WTC11 (cell line): ENCODE results near the gene MAP1S. TPM values are rescaled to one million over a fixed set of nuclear protein-coding genes. Genes with fewer than 3 reads are reported as not detected.
"Not testable (repeated sequence)": the region's sequence is repeated elsewhere in the genome, so short reads cannot be mapped to it uniquely, and the experiment has no call there.

Experiments
- ATAC-seq: fragments of 200-7000 bp; cut with Tn5 transposase; 2 replicates; pipeline ENCODE4 v1.10.0; 2021; ENCODE audit warnings: mild to moderate bottlenecking, moderate library complexity
- CTCF ChIA-PET: fragments of 300-600 bp; sonication (Branson Sonifier 250); formaldehyde crosslinking; loops from one replicate; lab custom pipeline; 2021; ENCODE audit warnings: antibody characterized with exemption; lab: Charles Lee
- POLR2A ChIA-PET: fragments of 350-600 bp; sonication (Branson Sonifier 250); formaldehyde crosslinking; loops from one replicate; lab custom pipeline; 2021; ENCODE audit warnings: antibody characterized with exemption; lab: Charles Lee
- DNase-seq: peaks from one replicate; pipeline ENCODE4 v3.0.0; 2021; ENCODE audit warnings: low spot score
- H3K27ac Mint-ChIP-seq: 2 replicates; pipeline ENCODE4 v1.8.0; 2021; ENCODE audit warnings: mixed read lengths
- H3K27me3 Mint-ChIP-seq: 2 replicates; pipeline ENCODE4 v1.8.0; 2021; ENCODE audit warnings: low read depth, mild to moderate bottlenecking, moderate library complexity, mixed read lengths
- H3K36me3 Mint-ChIP-seq: 2 replicates; pipeline ENCODE4 v1.8.0; 2021; ENCODE audit warnings: mixed read lengths
- H3K4me1 Mint-ChIP-seq: 2 replicates; pipeline ENCODE4 v1.8.0; 2022; ENCODE audit warnings: mixed read lengths
- H3K4me3 Mint-ChIP-seq: 2 replicates; pipeline ENCODE4 v1.8.0; 2021; ENCODE audit warnings: mild to moderate bottlenecking, moderate library complexity, mixed read lengths
- H3K9me3 Mint-ChIP-seq: 2 replicates; pipeline ENCODE4 v1.8.0; 2021; ENCODE audit warnings: mixed read lengths
- CREM ChIP-seq: sonication (generic); formaldehyde crosslinking; IDR thresholded peaks from 2 replicates; pipeline ENCODE4 v1.8.1; 2022; ENCODE audit warnings: mild to moderate bottlenecking, missing genetic modification reagents, moderate library complexity
- CTCF ChIP-seq: fragments of 200-600 bp; IDR thresholded peaks from 2 replicates; pipeline ENCODE4 v1.8.0; 2022; ENCODE audit warnings: antibody characterized with exemption
- ELF4 ChIP-seq: sonication (generic); formaldehyde crosslinking; IDR thresholded peaks from 2 replicates; pipeline ENCODE4 v1.8.1; 2022; ENCODE audit warnings: low read depth, mild to moderate bottlenecking, moderate library complexity, missing genetic modification reagents
- FOXK1 ChIP-seq: sonication (generic); formaldehyde crosslinking; IDR thresholded peaks from 2 replicates; pipeline ENCODE4 v1.8.0; 2022; ENCODE audit warnings: mild to moderate bottlenecking, moderate library complexity, missing genetic modification reagents
- FOXP1 ChIP-seq: sonication (generic); formaldehyde crosslinking; IDR thresholded peaks from 2 replicates; pipeline ENCODE4 v1.8.0; 2022; ENCODE audit warnings: missing genetic modification reagents, mild to moderate bottlenecking, moderate library complexity, borderline replicate concordance
- GABPB1 ChIP-seq: sonication (generic); formaldehyde crosslinking; IDR thresholded peaks from 2 replicates; pipeline ENCODE4 v1.8.1; 2023; ENCODE audit warnings: mild to moderate bottlenecking, missing genetic modification reagents
- GTF2I ChIP-seq: fragments of 250-450 bp; sonication (Bioruptor Pico); conservative IDR thresholded peaks from 2 replicates; pipeline ENCODE4 v1.4.0; 2021; ENCODE audit warnings: mild to moderate bottlenecking
- JAZF1 ChIP-seq: fragments of 250-450 bp; sonication (Bioruptor Pico); IDR thresholded peaks from 2 replicates; pipeline ENCODE4 v1.9.0; 2021; ENCODE audit warnings: moderate library complexity, mild to moderate bottlenecking, inconsistent platforms
- NFE2L1 ChIP-seq: sonication (generic); formaldehyde crosslinking; IDR thresholded peaks from 2 replicates; pipeline ENCODE4 v1.8.1; 2023; ENCODE audit warnings: missing genetic modification reagents
- SMAD4 ChIP-seq: sonication (generic); formaldehyde crosslinking; IDR thresholded peaks from 2 replicates; pipeline ENCODE4 v1.8.0; 2022; ENCODE audit warnings: mild to moderate bottlenecking, missing genetic modification reagents
- SP1 ChIP-seq: sonication (generic); formaldehyde crosslinking; conservative IDR thresholded peaks from 2 replicates; pipeline ENCODE4 v1.8.1; 2022; ENCODE audit warnings: missing genetic modification reagents
- TCF7 ChIP-seq: sonication (generic); formaldehyde crosslinking; IDR thresholded peaks from 2 replicates; pipeline ENCODE4 v1.8.0; 2022; ENCODE audit warnings: mild to moderate bottlenecking, low read depth, missing genetic modification reagents, moderate library complexity
- TP53 ChIP-seq: sonication (generic); formaldehyde crosslinking; IDR thresholded peaks from 2 replicates; pipeline ENCODE4 v1.8.1; 2023; ENCODE audit warnings: mild to moderate bottlenecking, missing genetic modification reagents
- USF2 ChIP-seq: sonication (generic); formaldehyde crosslinking; IDR thresholded peaks from 2 replicates; pipeline ENCODE4 v1.8.1; 2023; ENCODE audit warnings: mild to moderate bottlenecking, missing genetic modification reagents, moderate library complexity
- ZNF121 ChIP-seq: sonication (generic); formaldehyde crosslinking; IDR thresholded peaks from 2 replicates; pipeline ENCODE4 v1.8.0; 2023; ENCODE audit warnings: missing genetic modification reagents
- total RNA-seq: library from RNA; stranded (reverse); gene quantifications from 3 replicates; pipeline ENCODE4 v1.2.3, GENCODE V29; 2021
- TF ChIP-seq, protein P1 (sequence below): sonication (generic); formaldehyde crosslinking; IDR thresholded peaks from 2 replicates; pipeline ENCODE4 v1.8.0; 2022; ENCODE audit warnings: mild to moderate bottlenecking, missing genetic modification reagents
- TF ChIP-seq, protein P2 (sequence below): sonication (generic); formaldehyde crosslinking; IDR thresholded peaks from 2 replicates; pipeline ENCODE4 v1.8.1; 2023; ENCODE audit warnings: mild to moderate bottlenecking, missing genetic modification reagents, moderate library complexity
- TF ChIP-seq, protein P3 (sequence below): sonication (generic); formaldehyde crosslinking; IDR thresholded peaks from 2 replicates; pipeline ENCODE4 v1.8.1; 2023; ENCODE audit warnings: mild to moderate bottlenecking, moderate library complexity, missing genetic modification reagents
- TF ChIP-seq, protein P4 (sequence below): fragments of 250-450 bp; sonication (Bioruptor Pico); IDR thresholded peaks from 2 replicates; pipeline ENCODE4 v1.9.0; 2021; ENCODE audit warnings: moderate library complexity, mild to moderate bottlenecking, inconsistent platforms, borderline replicate concordance

The MAP1S gene
- total RNA-seq, 1 experiment from 2014 or later = 120 TPM

GRCh38 chr19:17775991-17776803, 56.9 kb downstream of the MAP1S start (continued):
- TF ChIP-seq USF2 (CRISPR knock-in tag) (no peak), NFE2L1 (no peak), FOXP1 (CRISPR knock-in tag) (no peak), CTCF (no peak), JAZF1 (CRISPR knock-in tag) (no peak)
- TF ChIP-seq, protein P1, sequence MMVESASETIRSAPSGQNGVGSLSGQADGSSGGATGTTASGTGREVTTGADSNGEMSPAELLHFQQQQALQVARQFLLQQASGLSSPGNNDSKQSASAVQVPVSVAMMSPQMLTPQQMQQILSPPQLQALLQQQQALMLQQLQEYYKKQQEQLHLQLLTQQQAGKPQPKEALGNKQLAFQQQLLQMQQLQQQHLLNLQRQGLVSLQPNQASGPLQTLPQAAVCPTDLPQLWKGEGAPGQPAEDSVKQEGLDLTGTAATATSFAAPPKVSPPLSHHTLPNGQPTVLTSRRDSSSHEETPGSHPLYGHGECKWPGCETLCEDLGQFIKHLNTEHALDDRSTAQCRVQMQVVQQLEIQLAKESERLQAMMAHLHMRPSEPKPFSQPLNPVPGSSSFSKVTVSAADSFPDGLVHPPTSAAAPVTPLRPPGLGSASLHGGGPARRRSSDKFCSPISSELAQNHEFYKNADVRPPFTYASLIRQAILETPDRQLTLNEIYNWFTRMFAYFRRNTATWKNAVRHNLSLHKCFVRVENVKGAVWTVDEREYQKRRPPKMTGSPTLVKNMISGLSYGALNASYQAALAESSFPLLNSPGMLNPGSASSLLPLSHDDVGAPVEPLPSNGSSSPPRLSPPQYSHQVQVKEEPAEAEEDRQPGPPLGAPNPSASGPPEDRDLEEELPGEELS = no peak
- TF ChIP-seq, protein P2, sequence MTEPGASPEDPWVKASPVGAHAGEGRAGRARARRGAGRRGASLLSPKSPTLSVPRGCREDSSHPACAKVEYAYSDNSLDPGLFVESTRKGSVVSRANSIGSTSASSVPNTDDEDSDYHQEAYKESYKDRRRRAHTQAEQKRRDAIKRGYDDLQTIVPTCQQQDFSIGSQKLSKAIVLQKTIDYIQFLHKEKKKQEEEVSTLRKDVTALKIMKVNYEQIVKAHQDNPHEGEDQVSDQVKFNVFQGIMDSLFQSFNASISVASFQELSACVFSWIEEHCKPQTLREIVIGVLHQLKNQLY (CRISPR knock-in tag) = no peak

- H3K27me3 Mint-ChIP-seq, DNase-seq, ATAC-seq, H3K36me3 Mint-ChIP-seq, H3K27ac Mint-ChIP-seq, H3K9me3 Mint-ChIP-seq: not testable (repeated sequence)
- CTCF ChIA-PET = interaction anchor here (0.6 to 2.7 kb wide), 4 partner anchors 11 to 240 kb away, joined by 3 to 6 read pairs (median 5); no protein-coding TSS in a partner anchor
- TF ChIP-seq ZNF121 (CRISPR knock-in tag) (peak; percentile 44; the same call in 1 of the 2 replicates), GTF2I (CRISPR knock-in tag) (peak; percentile 92)
- H3K4me1 Mint-ChIP-seq = peaks cover 11% of the 10 kb centered on the region
- POLR2A ChIA-PET = interaction anchor here (0.7 kb wide), 1 partner anchor 211 kb away, joined by 8 read pairs; no protein-coding TSS in a partner anchor
- H3K4me3 Mint-ChIP-seq = peak overlapping the region; percentile 83
Observed at GRCh38 chr19:17777840-17778239, 58.6 kb downstream of the MAP1S start.

GRCh38 chr19:17778251-17778967, 59.1 kb downstream of the MAP1S start:
- no peaks in the 10 kb centered on the region for H3K9me3 Mint-ChIP-seq
- H3K27ac Mint-ChIP-seq = peak overlapping the region; percentile 58
- ChIA-PET CTCF (interaction anchor here (1.2 to 2.7 kb wide), 3 partner anchors 12 to 74 kb away, joined by 3 to 6 read pairs (median 4); no protein-coding TSS in a partner anchor), POLR2A (no interaction called here)
- H3K36me3 Mint-ChIP-seq = peaks cover 9% of the 10 kb centered on the region
- H3K4me1 Mint-ChIP-seq = peaks cover 11% of the 10 kb centered on the region
- peak overlapping the region; percentile 83 for H3K4me3 Mint-ChIP-seq
- peak; percentile 92 for ATAC-seq
- no peaks in the 10 kb centered on the region; the same call in 1 of the 2 replicates for H3K27me3 Mint-ChIP-seq
- peak; percentile 96 for DNase-seq
- TF ChIP-seq ELF4 (CRISPR knock-in tag) = 0 out of 2 replicates have a peak, but pooled peaks have one; percentile 36
- TF ChIP-seq TCF7 (CRISPR knock-in tag) = no peak
- TF ChIP-seq, protein P3, sequence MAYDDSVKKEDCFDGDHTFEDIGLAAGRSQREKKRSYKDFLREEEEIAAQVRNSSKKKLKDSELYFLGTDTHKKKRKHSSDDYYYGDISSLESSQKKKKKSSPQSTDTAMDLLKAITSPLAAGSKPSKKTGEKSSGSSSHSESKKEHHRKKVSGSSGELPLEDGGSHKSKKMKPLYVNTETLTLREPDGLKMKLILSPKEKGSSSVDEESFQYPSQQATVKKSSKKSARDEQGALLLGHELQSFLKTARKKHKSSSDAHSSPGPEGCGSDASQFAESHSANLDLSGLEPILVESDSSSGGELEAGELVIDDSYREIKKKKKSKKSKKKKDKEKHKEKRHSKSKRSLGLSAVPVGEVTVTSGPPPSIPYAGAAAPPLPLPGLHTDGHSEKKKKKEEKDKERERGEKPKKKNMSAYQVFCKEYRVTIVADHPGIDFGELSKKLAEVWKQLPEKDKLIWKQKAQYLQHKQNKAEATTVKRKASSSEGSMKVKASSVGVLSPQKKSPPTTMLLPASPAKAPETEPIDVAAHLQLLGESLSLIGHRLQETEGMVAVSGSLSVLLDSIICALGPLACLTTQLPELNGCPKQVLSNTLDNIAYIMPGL (CRISPR knock-in tag) = no peak
- no peak for TF ChIP-seq GTF2I (CRISPR knock-in tag)
- peak; percentile 85 for TF ChIP-seq SP1 (CRISPR knock-in tag)
- peak; percentile 34; the same call in 1 of the 2 replicates for TF ChIP-seq FOXK1 (CRISPR knock-in tag)
- TF ChIP-seq CREM = no peak
- TF ChIP-seq, protein P4, sequence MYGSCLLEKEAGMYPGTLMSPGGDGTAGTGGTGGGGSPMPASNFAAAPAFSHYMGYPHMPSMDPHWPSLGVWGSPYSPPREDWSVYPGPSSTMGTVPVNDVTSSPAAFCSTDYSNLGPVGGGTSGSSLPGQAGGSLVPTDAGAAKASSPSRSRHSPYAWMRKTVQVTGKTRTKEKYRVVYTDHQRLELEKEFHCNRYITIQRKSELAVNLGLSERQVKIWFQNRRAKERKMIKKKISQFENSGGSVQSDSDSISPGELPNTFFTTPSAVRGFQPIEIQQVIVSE = no peak
- TF ChIP-seq CTCF = no peak
- TF ChIP-seq SMAD4 (CRISPR knock-in tag) = no peak
- TF ChIP-seq TP53 (CRISPR knock-in tag) = no peak
- TF ChIP-seq GABPB1 = no peak
